NOMO-1 treated with dmso at 0.1 percent for 144 hours (cell line): ENCODE results near the gene TMPRSS13.
"Not testable (repeated sequence)": the region's sequence is repeated elsewhere in the genome, so short reads cannot be mapped to it uniquely, and the experiment has no call there.

ENCODE experiments used
- DNase-seq: peaks from one replicate; lab custom pipeline; 2025; ENCODE audit not compliant: unreplicated experiment; lab: John Stamatoyannopoulos, UW

Gene TMPRSS13

GRCh38 chr11:117929142-117929915, at the start of gene TMPRSS13:
Gene TMPRSS13, minus strand, starts transcription at chr11:117929402. Its CDS starts 95 bp downstream, at chr11:117929307.
- DNase-seq = no peak

- DNase-seq = no peak
These were observed 49.8 kb upstream of the TMPRSS13 start for GRCh38 chr11:117978991-117979390.

GRCh38 chr11:117978291-117978910, 49.2 kb upstream of the TMPRSS13 start:
- not testable (repeated sequence) for DNase-seq

- not testable (repeated sequence) for DNase-seq
These were observed 48.5 kb upstream of the TMPRSS13 start for GRCh38 chr11:117977612-117978264.

GRCh38 chr11:117977029-117977428, 47.8 kb upstream of the TMPRSS13 start:
- DNase-seq = no peak

- DNase-seq = no peak
These were observed 47.2 kb upstream of the TMPRSS13 start for GRCh38 chr11:117976445-117976844.

GRCh38 chr11:117973503-117973860, 44.3 kb upstream of the TMPRSS13 start:
- DNase-seq = peak; percentile 79

GRCh38 chr11:117972629-117973502, 43.7 kb upstream of the TMPRSS13 start:
- DNase-seq = no peak

- no peak for DNase-seq
These were observed 42.8 kb upstream of the TMPRSS13 start for GRCh38 chr11:117972044-117972443.

- peak; percentile 43 for DNase-seq
These were observed 41.3 kb upstream of the TMPRSS13 start for GRCh38 chr11:117970400-117971024.

- DNase-seq = no peak
These were observed 40.2 kb upstream of the TMPRSS13 start for GRCh38 chr11:117969160-117969991.

- DNase-seq = no peak
These were observed 37.7 kb upstream of the TMPRSS13 start for GRCh38 chr11:117966908-117967307.

GRCh38 chr11:117962826-117963225, 33.6 kb upstream of the TMPRSS13 start:
- DNase-seq = no peak

- no peak for DNase-seq
These were observed 32.7 kb upstream of the TMPRSS13 start for GRCh38 chr11:117961896-117962295.

GRCh38 chr11:117960406-117960805, 31.2 kb upstream of the TMPRSS13 start:
- DNase-seq = no peak

- DNase-seq = peak; percentile 54
These were observed 30.4 kb upstream of the TMPRSS13 start for GRCh38 chr11:117959438-117960149.

GRCh38 chr11:117958949-117959348, 29.7 kb upstream of the TMPRSS13 start:
- no peak for DNase-seq

GRCh38 chr11:117953024-117953671, 23.9 kb upstream of the TMPRSS13 start:
- DNase-seq = peak; percentile 28
